Mesothelial cell of epicardium (in vitro differentiated cells): ENCODE measurements around the gene CCDC158. TPM values are rescaled to one million over a fixed set of nuclear protein-coding genes. Genes with fewer than 3 reads are reported as not detected.
A peak's percentile ranks its signal among the peaks of the same experiment; 100 is the strongest.

ENCODE experiments used
- DNase-seq, 2 experiments: peaks; one replicate each; pipeline ENCODE4 v3.0.0; 2021; ENCODE audit warnings: low spot score in 2 of 2; ENCODE audit not compliant: unreplicated experiment in 2 of 2
- H3K27ac Mint-ChIP-seq: 2 replicates; pipeline ENCODE4 v1.8.0; 2021; ENCODE audit warnings: mixed read lengths
- H3K27me3 Mint-ChIP-seq: 2 replicates; pipeline ENCODE4 v1.8.0; 2021; ENCODE audit warnings: low read depth, mixed read lengths
- H3K36me3 Mint-ChIP-seq: 2 replicates; pipeline ENCODE4 v1.8.0; 2021; ENCODE audit warnings: mixed read lengths
- H3K4me1 Mint-ChIP-seq: 2 replicates; pipeline ENCODE4 v1.8.0; 2021; ENCODE audit warnings: mixed read lengths
- H3K4me3 Mint-ChIP-seq: 2 replicates; pipeline ENCODE4 v1.8.0; 2021; ENCODE audit warnings: mild to moderate bottlenecking, moderate library complexity, mixed read lengths
- H3K9me3 Mint-ChIP-seq: 2 replicates; pipeline ENCODE4 v1.8.0; 2021; ENCODE audit warnings: mixed read lengths
- CTCF ChIP-seq: fragments of 200-600 bp; sonication (generic); IDR thresholded peaks from one replicate; pipeline ENCODE4 v1.5.0; 2021; ENCODE audit warnings: antibody characterized with exemption; ENCODE audit not compliant: unreplicated experiment
- total RNA-seq: library from RNA; stranded (reverse); gene quantifications from 3 replicates; pipeline ENCODE4 v1.2.1, GENCODE V29; 2021

The CCDC158 gene
- total RNA-seq, result not detected in 3 replicates

DNA sequence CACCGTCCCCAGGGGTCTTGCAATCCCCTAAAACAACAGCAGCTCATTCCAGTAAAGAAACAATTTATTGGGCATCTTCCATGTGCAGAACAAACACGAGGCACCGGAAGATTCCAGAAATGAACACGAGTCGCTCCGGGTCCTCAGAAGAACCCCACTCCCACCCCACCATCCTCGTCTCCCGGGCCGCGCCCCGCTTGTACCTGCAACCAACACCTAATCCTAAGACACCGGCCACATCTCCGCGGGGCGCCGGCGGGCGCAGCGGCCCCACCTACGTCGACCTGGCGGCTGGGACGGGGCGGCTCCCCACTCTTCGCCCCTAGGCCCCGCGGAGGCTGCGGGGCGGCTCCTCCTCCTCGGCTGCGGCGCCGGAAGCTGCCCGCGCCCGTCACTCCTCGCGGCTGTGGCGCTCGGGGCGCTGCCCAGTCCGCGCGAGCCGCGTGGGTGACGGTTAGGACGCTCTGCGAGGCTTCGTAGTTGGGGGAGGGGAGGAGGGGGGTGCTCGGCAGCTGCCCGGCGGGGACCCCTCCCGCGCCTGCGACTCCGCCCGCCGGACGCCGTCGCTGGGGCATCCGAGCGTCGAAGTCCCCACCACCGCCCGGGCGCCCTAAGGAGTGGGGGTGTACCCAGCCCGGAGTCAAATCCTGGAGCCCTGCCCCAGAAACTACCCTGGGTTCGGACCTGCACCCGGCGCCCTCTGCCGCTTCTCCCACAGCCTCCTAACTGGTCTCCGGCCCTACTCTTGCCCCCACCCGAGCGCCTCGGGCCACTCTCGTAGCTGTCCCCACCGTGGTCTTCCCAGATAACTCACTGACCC lies at the start of gene CCDC158:
CCDC158 (minus strand) TSS at position 380 of the 820 bp plus-strand sequence. CDS start 17,934 bp downstream, outside the sequence.
- Mint-ChIP-seq H3K27me3 (no peaks in the 10 kb centered on the region), H3K27ac (no peak within 1 kb of the TSS), H3K36me3 (no peaks in the 10 kb centered on the region)

GRCh38 chr4:76470532-76470931 lies 49.6 kb upstream of the CCDC158 start:
- H3K27me3 Mint-ChIP-seq, result no peaks in the 10 kb centered on the region
- TF ChIP-seq CTCF, result no peak
- H3K4me3 Mint-ChIP-seq, result no peak overlapping the region
- no peaks in the 10 kb centered on the region for H3K9me3 Mint-ChIP-seq
- H3K27ac Mint-ChIP-seq, result no peak overlapping the region
- DNase-seq, result no peak
- H3K4me1 Mint-ChIP-seq, result peaks cover 9% of the 10 kb centered on the region
- H3K36me3 Mint-ChIP-seq, result no peaks in the 10 kb centered on the region

More for the DNA sequence above, at the start of gene CCDC158:
- no peak within 1 kb of the TSS for H3K4me3 Mint-ChIP-seq
- H3K4me1 Mint-ChIP-seq, result no peaks in the 10 kb centered on the region
- no peak for DNase-seq
- peaks cover 4% of the 10 kb centered on the region for H3K9me3 Mint-ChIP-seq
- no peak for TF ChIP-seq CTCF

- H3K36me3 Mint-ChIP-seq, result no peaks in the 10 kb centered on the region
Measured at GRCh38 chr4:76470064-76470463, 49.1 kb upstream of the CCDC158 start.

GRCh38 chr4:76463568-76463967 lies 42.6 kb upstream of the CCDC158 start:
- H3K9me3 Mint-ChIP-seq, result peaks cover 17% of the 10 kb centered on the region
- no peak for TF ChIP-seq CTCF

More at GRCh38 chr4:76470064-76470463, 49.1 kb upstream of the CCDC158 start:
- Mint-ChIP-seq H3K27ac (peak overlapping the region; percentile 56), H3K4me3 (no peak overlapping the region), H3K27me3 (no peaks in the 10 kb centered on the region), H3K4me1 (peaks cover 7% of the 10 kb centered on the region), H3K9me3 (no peaks in the 10 kb centered on the region)
- no peak for TF ChIP-seq CTCF
- no peak for DNase-seq

GRCh38 chr4:76459291-76459723 lies 38.4 kb upstream of the CCDC158 start:
- Mint-ChIP-seq H3K9me3 (peaks cover 11% of the 10 kb centered on the region), H3K4me1 (peaks cover 24% of the 10 kb centered on the region), H3K27me3 (no peaks in the 10 kb centered on the region), H3K4me3 (peak overlapping the region; percentile 37), H3K27ac (peak overlapping the region; percentile 100), H3K36me3 (peaks cover 15% of the 10 kb centered on the region)
- TF ChIP-seq CTCF, result no peak
- peak in 1 of 2 experiments; percentile 50 for DNase-seq

More at GRCh38 chr4:76463568-76463967, 42.6 kb upstream of the CCDC158 start:
- H3K4me3 Mint-ChIP-seq, result no peak overlapping the region
- no peak for DNase-seq
- no peaks in the 10 kb centered on the region for H3K27me3 Mint-ChIP-seq
- H3K4me1 Mint-ChIP-seq, result peaks cover 20% of the 10 kb centered on the region
- no peak overlapping the region for H3K27ac Mint-ChIP-seq
- peaks cover 20% of the 10 kb centered on the region for H3K36me3 Mint-ChIP-seq
